Activated CD4-positive, alpha-beta T cell treated with anti-CD3 and anti-CD28 coated beads, Interleukin-2, amount 50 U/mL, for 48 hours (primary cell): ENCODE measurements around the gene OLFM2.
"Not testable (repeated sequence)": the region's sequence is repeated elsewhere in the genome, so short reads cannot be mapped to it uniquely, and the experiment has no call there.

Source experiments
- DNase-seq, 2 experiments: peaks; one replicate each; pipeline ENCODE4 v3.0.0-alpha.2; 2020

Gene OLFM2

DNA sequence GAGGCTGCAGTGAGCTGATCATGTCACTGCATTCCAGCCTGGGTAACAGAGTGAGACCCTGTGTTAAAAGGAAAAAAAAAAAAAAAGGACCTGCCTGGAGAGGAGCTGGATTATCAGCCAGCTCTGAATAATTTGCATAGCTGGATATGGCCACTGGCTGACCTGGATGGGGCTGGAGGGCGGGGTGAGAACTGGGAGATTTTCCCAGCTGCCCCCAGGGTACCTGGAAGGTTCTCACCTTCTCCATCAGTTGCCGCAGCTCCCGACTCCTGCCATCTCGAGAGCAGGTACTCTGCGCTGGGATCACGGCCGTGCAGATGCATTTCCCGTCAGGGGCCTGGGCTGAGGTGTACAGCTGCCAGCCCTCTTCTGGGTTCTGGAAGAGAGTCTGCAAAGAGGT, 75.9 kb downstream of the OLFM2 start:
- no peak for DNase-seq

DNA sequence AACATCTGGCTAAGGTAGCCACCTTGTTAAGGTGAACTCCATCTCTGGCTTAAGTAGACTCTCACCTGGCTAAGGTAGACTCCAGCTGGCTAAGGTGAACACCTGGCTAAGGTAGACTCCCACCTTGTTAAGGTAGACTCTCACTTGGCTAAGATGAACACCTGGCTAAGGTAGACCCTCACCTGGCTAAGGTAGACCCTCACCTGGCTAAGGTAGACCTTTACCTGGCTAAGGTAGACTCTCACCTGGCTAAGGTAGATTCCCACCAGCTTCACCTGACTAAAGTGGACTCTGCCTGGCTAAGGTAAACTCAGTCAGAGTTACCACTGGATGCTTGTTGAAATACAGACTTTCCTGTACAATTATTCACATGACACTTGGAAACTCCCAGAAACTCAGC, 77.5 kb downstream of the OLFM2 start:
- no peak for DNase-seq

DNA sequence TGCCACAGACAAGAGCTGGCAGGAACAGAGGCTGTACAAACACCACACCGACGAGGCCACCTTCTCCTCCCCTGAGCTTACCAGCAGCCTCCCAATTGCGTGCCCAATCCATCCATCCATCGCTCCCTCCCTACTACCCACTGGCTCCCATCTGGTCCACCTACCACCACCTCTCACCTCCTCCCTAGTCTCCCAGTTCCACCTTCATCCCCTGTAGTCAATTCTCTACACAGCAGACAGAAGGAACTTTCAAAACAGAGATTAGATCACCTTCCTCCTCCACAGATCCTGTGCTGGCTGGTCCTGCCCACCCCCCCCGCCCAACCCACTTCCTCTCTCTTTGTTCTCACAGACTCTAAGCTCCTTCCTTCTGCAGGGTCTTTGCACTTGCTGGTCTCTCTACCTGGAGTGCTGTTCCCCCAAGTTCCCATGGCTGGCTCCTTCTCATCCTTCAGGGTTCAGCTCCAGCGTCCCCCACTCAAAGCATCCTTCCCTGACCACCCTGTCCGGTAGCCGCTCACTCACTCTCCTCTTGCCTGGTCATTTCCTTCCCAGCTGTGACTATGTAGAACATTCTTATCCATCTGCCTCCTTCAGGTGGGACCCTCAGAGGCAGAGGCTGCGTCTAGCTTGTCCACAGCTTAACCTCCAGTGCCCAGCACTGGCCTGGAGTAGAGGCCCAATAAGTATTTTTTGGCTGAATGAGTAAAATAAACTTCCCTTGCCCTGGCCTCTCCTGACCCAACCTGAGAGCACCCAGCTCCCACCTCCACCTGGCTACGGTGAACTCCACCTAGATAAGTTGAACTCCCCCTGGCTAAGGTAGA, 78.2 kb downstream of the OLFM2 start:
- DNase-seq, result no peak

DNA sequence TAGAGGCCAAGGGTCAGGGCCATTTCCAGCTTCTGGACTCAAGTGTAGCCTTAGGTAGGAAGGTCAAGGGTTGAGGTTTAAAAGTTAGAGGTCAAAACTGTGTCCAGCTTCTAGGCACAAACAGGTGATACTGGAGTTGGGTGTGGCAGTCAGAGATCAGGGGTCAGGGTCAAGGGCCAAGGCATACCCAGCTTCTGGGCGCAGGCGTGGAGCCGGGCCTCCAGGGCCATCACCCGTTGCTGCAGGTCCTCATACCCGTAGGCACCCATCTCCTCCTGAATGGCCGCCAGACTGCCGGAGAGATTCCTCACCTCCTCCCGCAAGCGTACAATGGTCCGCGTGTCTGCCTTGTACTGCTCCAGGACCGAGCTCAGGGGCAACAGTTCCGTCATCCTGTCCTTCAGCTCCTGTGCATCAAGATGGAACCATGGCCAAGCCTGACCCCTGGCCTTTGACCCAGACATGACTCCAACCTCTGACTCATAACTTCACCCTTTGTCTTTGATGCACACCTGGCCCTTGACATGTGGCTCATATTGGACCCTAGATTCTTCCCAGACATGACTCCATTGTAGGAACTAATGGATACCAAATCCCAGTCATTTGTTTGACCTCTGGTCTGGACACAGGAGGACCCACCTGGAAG, 79.1 kb downstream of the OLFM2 start:
- DNase-seq, result no peak

DNA sequence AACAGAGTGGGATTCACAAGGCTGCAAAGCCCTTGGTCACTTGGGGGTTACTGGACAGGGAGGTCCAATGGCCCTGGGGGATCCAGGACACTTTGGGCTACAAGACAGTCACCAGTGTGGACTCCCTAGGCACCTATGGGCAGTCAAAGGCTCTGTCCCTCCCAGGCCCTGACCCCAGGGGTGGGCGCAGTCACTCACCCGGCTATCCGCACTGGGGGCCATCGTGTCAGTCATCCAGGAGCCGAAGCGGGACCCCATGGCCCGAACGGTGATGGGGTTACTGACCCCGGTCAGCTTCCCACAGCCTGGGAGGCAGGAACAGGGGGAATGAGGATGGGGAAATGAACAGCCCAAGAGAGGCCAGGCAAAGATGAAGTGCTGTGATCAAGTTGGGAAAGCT, 79.7 kb downstream of the OLFM2 start:
- no peak for DNase-seq

DNA sequence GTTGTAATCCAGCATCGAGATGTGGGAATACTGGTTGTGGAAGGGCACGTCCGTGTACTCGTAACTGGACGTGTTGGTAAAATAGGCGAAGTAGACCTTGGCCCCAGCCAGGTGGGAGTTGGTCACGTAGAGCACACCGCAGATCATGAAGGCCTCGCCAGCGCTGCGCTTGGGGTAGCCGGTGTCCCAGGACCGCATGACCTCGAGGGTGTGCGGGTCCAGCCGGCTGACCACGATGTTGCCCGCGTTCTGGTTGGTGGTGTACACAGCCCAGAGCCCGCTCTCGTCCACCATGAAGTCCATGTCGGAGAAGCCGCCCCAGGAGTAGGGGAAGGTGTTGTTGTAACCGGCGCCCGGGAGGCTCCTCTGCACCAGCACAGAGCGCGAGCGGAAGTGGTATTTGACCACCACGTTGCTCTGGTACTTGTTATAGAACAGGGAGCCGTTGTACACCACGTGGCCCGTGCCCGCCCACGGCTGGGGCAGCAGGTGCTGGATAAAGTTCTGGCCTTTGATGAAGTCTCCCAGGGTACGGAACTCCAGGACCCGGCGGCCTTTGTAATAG, 82.0 kb downstream of the OLFM2 start:
- DNase-seq, result no peak

DNA sequence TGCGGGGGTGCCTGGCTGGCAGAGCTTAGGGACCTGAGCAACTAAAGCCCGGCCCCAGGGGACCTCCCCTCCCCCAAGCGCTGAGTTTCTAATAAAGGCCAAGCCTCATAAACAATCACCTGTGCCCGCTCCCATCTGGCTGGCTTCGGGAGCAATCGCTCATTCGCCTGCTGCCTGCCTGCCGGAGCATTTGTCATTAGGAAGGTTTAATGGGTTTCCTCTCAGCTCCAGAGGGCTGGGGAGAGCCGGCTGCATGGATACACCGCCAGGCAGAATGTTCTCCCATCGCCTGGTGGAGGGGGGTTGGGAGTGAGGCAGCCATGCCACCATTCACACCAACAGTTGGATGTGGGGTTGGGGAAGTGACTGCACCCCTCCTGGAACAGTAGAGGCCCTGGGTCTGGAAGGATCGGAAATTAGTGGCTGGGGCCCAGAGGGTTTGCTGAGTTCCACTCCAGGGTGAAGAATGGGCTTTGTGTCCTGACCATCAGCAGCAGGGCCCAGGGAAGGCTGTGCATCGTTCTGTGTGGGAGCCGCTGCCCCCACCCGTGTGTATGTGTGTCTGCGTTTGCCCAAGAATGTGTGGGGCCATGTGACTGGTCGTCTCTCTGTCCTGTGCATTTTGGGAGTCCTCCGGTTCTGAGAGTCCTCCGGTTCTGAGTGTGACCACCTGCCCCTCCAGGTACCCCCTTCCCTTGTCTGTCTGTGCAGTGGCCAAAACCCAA, 85.9 kb downstream of the OLFM2 start:
- no peak for DNase-seq

- DNase-seq, result no peak
Measured at GRCh38 chr19:9849791-9850190, 86.5 kb downstream of the OLFM2 start.

DNA sequence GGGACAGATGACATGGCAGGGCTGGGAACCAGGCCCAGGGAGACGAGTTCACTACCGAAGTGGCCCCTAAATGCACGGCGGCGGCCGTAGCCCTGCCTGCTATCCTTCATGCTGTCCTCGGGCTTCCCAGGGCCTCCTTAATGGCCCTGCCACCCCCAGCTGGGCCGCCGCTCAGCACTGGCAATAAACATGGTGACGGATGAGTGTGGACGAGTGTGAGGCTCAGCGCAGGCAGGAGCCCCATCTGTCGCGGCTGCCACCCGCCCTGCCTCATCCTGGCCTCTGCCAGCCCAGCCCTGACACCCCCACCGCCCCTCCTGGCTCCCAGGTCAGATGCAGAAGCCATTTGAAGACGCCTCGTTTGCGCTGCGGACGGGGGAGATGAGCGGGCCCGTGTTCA, 87.6 kb downstream of the OLFM2 start:
- DNase-seq, result no peak

- peak; percentile 38 to 39 for DNase-seq
Measured at GRCh38 chr19:9848060-9848459, 88.3 kb downstream of the OLFM2 start.

DNA sequence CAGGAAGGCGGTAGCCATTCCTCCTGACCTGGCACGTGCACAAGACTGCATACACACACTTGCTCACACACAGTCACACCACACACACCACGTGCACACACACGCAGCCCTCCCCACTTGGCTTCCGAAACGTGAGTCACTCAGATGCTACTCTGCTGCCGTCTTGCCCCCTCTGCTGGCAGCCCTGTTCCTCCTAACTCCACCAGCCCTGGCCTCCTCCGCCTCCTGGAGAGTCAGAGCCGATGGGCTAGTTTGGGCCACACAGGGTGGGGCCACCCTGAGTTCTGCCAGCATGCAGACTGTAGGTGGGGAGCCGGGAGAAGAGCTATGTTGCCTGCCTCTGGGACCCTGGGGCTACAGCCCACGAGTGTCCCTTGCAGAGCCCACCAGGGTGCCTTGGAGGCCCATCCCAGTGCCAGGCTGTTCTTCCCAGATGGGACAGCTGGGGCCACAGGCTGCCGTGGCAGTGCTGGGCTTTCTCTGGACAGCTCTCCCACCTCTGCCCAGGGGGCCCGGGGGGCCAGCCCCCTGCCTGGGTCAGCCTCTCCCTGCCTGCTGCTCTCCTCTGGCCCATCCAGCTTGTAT, 89.1 kb downstream of the OLFM2 start:
- peak; percentile 60 to 62 for DNase-seq

DNA sequence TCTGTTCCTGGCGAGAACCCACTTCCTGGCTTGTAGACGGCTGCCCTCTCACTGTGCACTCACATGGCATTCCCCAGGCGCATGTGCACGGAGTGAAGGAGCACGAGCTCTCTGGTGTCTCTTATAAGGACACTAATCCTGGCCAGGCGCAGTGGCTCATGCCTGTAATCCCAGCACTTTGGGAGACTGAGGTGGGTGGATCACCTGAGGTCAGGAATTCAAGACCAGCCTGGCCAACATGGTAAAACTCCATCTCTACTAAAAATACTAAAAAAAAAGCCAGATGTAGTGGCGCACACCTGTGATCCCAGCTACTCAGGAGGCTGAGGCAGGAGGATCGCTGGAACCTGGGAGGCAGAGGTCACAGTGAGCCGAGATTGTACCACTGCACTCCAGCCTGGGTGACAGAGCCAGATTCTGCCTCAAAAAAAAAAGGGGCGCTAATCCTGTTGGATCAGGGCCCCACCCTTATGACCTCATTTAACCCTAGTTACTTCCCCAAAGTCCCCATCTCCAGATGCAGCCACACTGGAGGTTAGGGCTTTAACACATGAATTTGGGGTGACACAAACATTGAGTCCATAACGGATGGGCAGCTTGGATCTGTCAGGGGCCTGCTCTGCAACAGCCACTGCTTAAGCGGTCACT, 92.6 kb downstream of the OLFM2 start:
- not testable (repeated sequence) for DNase-seq

GRCh38 chr19:9842834-9843625, 93.3 kb downstream of the OLFM2 start:
- DNase-seq, result no peak

GRCh38 chr19:9839415-9839814, 96.9 kb downstream of the OLFM2 start:
- DNase-seq, result no peak

DNA sequence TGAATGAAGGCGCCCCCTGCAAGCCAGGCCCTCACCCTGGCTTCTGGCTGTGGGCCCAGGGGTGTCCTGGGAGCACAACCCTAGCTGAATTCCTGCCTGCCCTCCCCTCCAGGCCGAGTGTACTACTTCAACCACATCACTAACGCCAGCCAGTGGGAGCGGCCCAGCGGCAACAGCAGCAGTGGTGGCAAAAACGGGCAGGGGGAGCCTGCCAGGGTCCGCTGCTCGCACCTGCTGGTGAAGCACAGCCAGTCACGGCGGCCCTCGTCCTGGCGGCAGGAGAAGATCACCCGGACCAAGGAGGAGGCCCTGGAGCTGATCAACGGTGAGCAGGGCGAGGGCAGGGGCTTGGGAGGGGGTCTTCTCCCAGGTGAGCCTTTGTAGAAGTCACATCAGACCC, 98.0 kb downstream of the OLFM2 start:
- no peak for DNase-seq

- no peak for DNase-seq
Measured at GRCh38 chr19:9836021-9836420, 100.3 kb downstream of the OLFM2 start.

- no peak for DNase-seq
Measured at GRCh38 chr19:9835507-9835949, 100.8 kb downstream of the OLFM2 start.

DNA sequence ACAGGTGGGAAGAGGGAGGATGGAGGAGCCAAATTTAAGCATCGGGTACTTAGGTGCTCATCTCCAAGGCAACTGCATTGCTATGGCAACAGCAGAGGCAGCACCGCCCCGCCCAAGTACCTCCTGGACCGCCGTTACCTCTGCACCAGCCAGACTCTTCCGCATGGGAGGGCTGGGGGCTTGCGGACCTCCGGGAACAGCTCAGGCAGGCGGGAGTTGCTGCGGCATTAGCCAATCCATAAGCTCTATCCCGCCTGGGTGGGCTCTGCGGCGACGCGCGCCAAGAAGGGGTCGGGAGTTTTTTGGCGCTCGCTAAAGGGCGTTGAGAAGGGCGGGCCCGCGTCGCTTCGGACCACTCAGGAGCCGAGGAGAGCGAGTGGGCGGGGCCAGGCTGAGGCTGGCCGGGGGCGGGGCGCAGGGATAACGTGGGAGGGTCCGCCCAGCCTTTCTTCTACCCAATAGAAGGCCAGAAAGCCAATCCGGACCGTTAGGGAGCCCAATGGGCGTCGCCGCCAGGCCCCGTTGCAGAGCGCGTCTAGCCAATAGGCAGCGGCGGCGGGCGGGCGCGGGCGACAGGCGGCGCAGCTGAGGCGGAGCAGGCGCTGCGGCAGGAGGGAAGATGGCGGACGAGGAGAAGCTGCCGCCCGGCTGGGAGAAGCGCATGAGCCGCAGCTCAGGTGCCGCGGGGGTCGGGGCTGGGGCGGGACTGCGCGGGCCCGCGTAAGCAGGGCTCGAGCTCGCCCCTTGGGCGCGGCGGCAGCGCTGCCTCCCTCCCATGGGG, 101.4 kb downstream of the OLFM2 start, which contains the start of gene PIN1:
TSS of gene PIN1 (plus strand) at position 593 of the 781 bp plus-strand sequence. CDS start at position 620, 27 bp downstream.
- DNase-seq, result peak; percentile 99

DNA sequence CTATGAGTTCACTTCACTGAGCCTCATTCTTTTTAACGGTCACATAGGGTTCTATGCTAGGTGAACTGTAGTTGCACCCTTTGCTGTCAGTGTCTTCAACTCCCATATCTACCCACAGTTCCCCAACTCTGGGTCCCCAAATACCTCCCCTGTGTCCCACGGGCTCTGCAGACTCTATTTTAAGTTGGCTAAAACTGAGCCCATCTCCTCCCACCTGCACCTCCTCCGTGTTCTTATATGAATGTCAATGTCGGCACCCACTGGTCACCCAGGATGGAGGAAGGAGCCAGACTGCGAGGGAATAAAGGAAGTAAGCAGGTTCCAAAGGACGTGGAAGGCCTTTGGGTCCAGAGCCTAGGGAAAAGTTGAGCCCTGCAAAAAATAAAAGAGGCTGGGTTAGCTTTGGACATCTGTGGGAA, 102.0 kb downstream of the OLFM2 start:
- DNase-seq, result no peak

GRCh38 chr19:9828551-9829063, 107.7 kb downstream of the OLFM2 start:
- no peak for DNase-seq
